SK-N-SH (cell line): Measurements from ENCODE around the gene HAUS8.

Experiments used
- CTCF ChIP-seq: fragments of 200-600 bp; sonication (generic); IDR thresholded peaks from 2 replicates; pipeline ENCODE4 v1.6.1; 2017; ENCODE audit warnings: antibody characterized with exemption, mild to moderate bottlenecking, moderate library complexity
- EP300 ChIP-seq, 2 experiments: IDR thresholded peaks; 2 replicates each; pipeline versions ENCODE4 v1.4.0 to v1.6.1; 2012; ENCODE audit warnings: borderline replicate concordance in 1 of 2, low read depth in 1 of 2, low read length in 1 of 2
- GATA2 ChIP-seq: sonication (generic); formaldehyde crosslinking; IDR thresholded peaks from 2 replicates; pipeline ENCODE4 v1.5.0; 2020; ENCODE audit warnings: mild to moderate bottlenecking, missing genetic modification reagents
- MAX ChIP-seq: IDR thresholded peaks from 2 replicates; pipeline ENCODE4 v1.4.0; 2012; ENCODE audit warnings: low read depth
- POLR2AphosphoS5 ChIP-seq: IDR thresholded peaks from 2 replicates; pipeline ENCODE4 v1.6.1; 2012; ENCODE audit warnings: low read depth, low read length
- RAD21 ChIP-seq: IDR thresholded peaks from 2 replicates; pipeline ENCODE4 v1.6.1; 2012; ENCODE audit warnings: mild to moderate bottlenecking, low read length
- RFX5 ChIP-seq: IDR thresholded peaks from 2 replicates; pipeline ENCODE4 v1.6.1; 2012; ENCODE audit warnings: mild to moderate bottlenecking, improper control_type of control experiment, low read length
- TCF12 ChIP-seq: IDR thresholded peaks from 2 replicates; pipeline ENCODE4 v1.4.0; 2012
- USF1 ChIP-seq: IDR thresholded peaks from 2 replicates; pipeline ENCODE4 v1.4.0; 2012; ENCODE audit warnings: low read depth, borderline replicate concordance
- YY1 ChIP-seq: IDR thresholded peaks from 2 replicates; pipeline ENCODE4 v1.4.0; 2012; ENCODE audit warnings: low read depth, mild to moderate bottlenecking

- TF ChIP-seq CTCF (no peak), USF1 (no peak), RAD21 (no peak), YY1 (no peak), POLR2AphosphoS5 (no peak), MAX (no peak), GATA2 (no peak), RFX5 (no peak), TCF12 (no peak), EP300 (IDR thresholded peaks at IDR 0.05; ENCODE audit: borderline replicate concordance in 1 of 2, low read depth in 1 of 2, low read length in 1 of 2) (no peak)
Observed at GRCh38 chr19:17076543-17076991, 1.3 kb upstream of the HAUS8 start.
